ENCODE data around the gene TAS2R7. TPM values are rescaled to one million over a fixed set of nuclear protein-coding genes. Genes with fewer than 3 reads are reported as not detected.

Gene TAS2R7
- total and polyA plus RNA-seq, 2 experiments from 2014 or later = not detected

- Mint-ChIP-seq H3K9me3 (no peaks in the 10 kb centered on the region), H3K27me3 (ENCODE audit: insufficient read depth, low read depth, poor library complexity) (no peaks in the 10 kb centered on the region), H3K36me3 (ENCODE audit: low read depth) (no peaks in the 10 kb centered on the region), H3K4me1 (peaks cover 17% of the 10 kb centered on the region), H3K4me3 (no peak within 1 kb of the TSS), H3K27ac (no peak within 1 kb of the TSS)
- H3K9me2 ChIP-seq (ENCODE audit: insufficient read depth) = 0 out of 2 replicates have a peak, but pooled peaks cover 5% of the 10 kb centered on the region
- no peak for DNase-seq (ENCODE audit: low spot score)
- H3K79me2 ChIP-seq (replicated peaks; ENCODE audit: insufficient read depth) = no peaks in the 10 kb centered on the region
- peaks cover 26% of the 10 kb centered on the region for H3K4me1 ChIP-seq (ENCODE audit: insufficient read depth)
- no peak within 1 kb of the TSS for H3K4me3 ChIP-seq
- no peak within 1 kb of the TSS for H2AFZ ChIP-seq
- no peaks in the 10 kb centered on the region for H3F3A ChIP-seq (replicated peaks; ENCODE audit: low read depth)
- H3K27me3 ChIP-seq (ENCODE audit: insufficient read depth) = no peaks in the 10 kb centered on the region
- no peak for ATAC-seq
- TF ChIP-seq ZNF114 (CRISPR knock-in tag; IDR thresholded peaks at IDR 0.05) (no peak), EZH2phosphoT487 (IDR thresholded peaks at IDR 0.05; ENCODE audit: unreplicated experiment) (no peak)
- no peaks in the 10 kb centered on the region for H4K20me1 ChIP-seq (replicated peaks; ENCODE audit: insufficient read depth)
- H3K36me3 ChIP-seq (ENCODE audit: insufficient read depth) = no peaks in the 10 kb centered on the region
- H3K27ac ChIP-seq (ENCODE audit: low read depth) = no peak within 1 kb of the TSS
- no peak within 1 kb of the TSS for H3K4me2 ChIP-seq
Measured at GRCh38 chr12:10807186-10807585, 4.8 kb upstream of the TAS2R7 start, which contains the start of gene TAS2R8. Gene TAS2R8, minus strand, starts transcription at chr12:10807286. Its CDS starts 306 bp downstream, at chr12:10806980.

GRCh38 chr12:10801741-10802140 is 686 bp downstream of the TAS2R7 start:
- Histone ChIP-seq H3K4me2 (peak overlapping the region; percentile 26), H4K20me1 (replicated peaks; ENCODE audit: insufficient read depth) (no peaks in the 10 kb centered on the region), H3K36me3 (ENCODE audit: insufficient read depth) (no peaks in the 10 kb centered on the region), H3K27me3 (ENCODE audit: insufficient read depth) (no peaks in the 10 kb centered on the region), H3K9me2 (ENCODE audit: insufficient read depth) (0 out of 2 replicates have a peak, but pooled peaks cover 8% of the 10 kb centered on the region), H3F3A (replicated peaks; ENCODE audit: low read depth) (no peaks in the 10 kb centered on the region), H3K27ac (ENCODE audit: low read depth) (no peak overlapping the region), H3K79me2 (replicated peaks; ENCODE audit: insufficient read depth) (no peaks in the 10 kb centered on the region), H3K4me3 (no peak overlapping the region), H3K4me1 (ENCODE audit: insufficient read depth) (peaks cover 22% of the 10 kb centered on the region), H2AFZ (no peak overlapping the region)
- Mint-ChIP-seq H3K27me3 (ENCODE audit: insufficient read depth, low read depth, poor library complexity) (peaks cover under 1% of the 10 kb centered on the region), H3K4me1 (peaks cover 21% of the 10 kb centered on the region), H3K9me3 (no peaks in the 10 kb centered on the region), H3K36me3 (ENCODE audit: low read depth) (no peaks in the 10 kb centered on the region), H3K27ac (peak overlapping the region; percentile 3; the same call in 1 of the 2 replicates), H3K4me3 (peak overlapping the region; percentile 1; the same call in 1 of the 3 replicates)
- ATAC-seq = peak; percentile 73
- no peak for DNase-seq (ENCODE audit: low spot score)
- TF ChIP-seq ZNF331 (CRISPR knock-in tag; IDR thresholded peaks at IDR 0.05; ENCODE audit: low read depth) (no peak), NANOG (IDR thresholded peaks at IDR 0.05; ENCODE audit: borderline replicate concordance) (no peak), JUNB (IDR thresholded peaks at IDR 0.05; ENCODE audit: unreplicated experiment) (no peak), ETS1 (IDR thresholded peaks at IDR 0.05) (no peak), REST (IDR thresholded peaks at IDR 0.05; ENCODE audit: unreplicated experiment) (no peak), ZNF462 (CRISPR knock-in tag; IDR thresholded peaks at IDR 0.05) (no peak), POLR2AphosphoS5 (IDR thresholded peaks at IDR 0.05; ENCODE audit: low read depth) (no peak), EZH2phosphoT487 (IDR thresholded peaks at IDR 0.05; ENCODE audit: unreplicated experiment) (no peak), STAT1 (IDR thresholded peaks at IDR 0.05; ENCODE audit: unreplicated experiment) (no peak), EZH2 (IDR thresholded peaks at IDR 0.05; ENCODE audit: low read depth, unreplicated experiment) (no peak), CREB1 (CRISPR knock-in tag; IDR thresholded peaks at IDR 0.05; ENCODE audit: low read depth) (no peak), ZNF114 (CRISPR knock-in tag; IDR thresholded peaks at IDR 0.05) (no peak)
